CD4-positive, alpha-beta memory T cell (primary cell): ENCODE data around the gene TFF3. TPM values are rescaled to one million over a fixed set of nuclear protein-coding genes. Genes with fewer than 3 reads are reported as not detected.

Source experiments
- CTCF ChIA-PET: fragments of 350-600 bp; sonication (Branson Sonifier 250); formaldehyde crosslinking; loops from one replicate; lab custom pipeline; 2021; ENCODE audit warnings: inconsistent platforms; ENCODE audit not compliant: partially characterized antibody; lab: Charles Lee
- POLR2A ChIA-PET: fragments of 350-600 bp; sonication (Branson Sonifier 250); formaldehyde crosslinking; loops from one replicate; lab custom pipeline; 2021; ENCODE audit not compliant: partially characterized antibody; lab: Charles Lee
- DNase-seq, 5 donors: peaks; one replicate each; pipeline versions ENCODE4 v3.0.0 to v3.0.0-alpha.2; 2020 to 2022; ENCODE audit warnings: mixed read lengths in 1 of 5
- H3K27ac ChIP-seq: one replicate; pipeline ENCODE4 v1.7.0; 2013; ENCODE audit warnings: low read depth, low read length
- H3K27me3 ChIP-seq: 2 replicates; pipeline ENCODE4 v1.7.0; 2013; ENCODE audit warnings: mild to moderate bottlenecking, low read length, moderate library complexity; ENCODE audit not compliant: insufficient read depth
- H3K36me3 ChIP-seq: 2 replicates; pipeline ENCODE4 v1.7.0; 2013; ENCODE audit warnings: mild to moderate bottlenecking, low read length, moderate library complexity; ENCODE audit not compliant: insufficient read depth
- H3K4me1 ChIP-seq: 2 replicates; pipeline ENCODE4 v1.7.0; 2013; ENCODE audit warnings: mild to moderate bottlenecking, low read length, moderate library complexity; ENCODE audit not compliant: insufficient read depth
- H3K4me3 ChIP-seq, 2 donors: one replicate each; pipeline ENCODE4 v1.7.0; 2013; ENCODE audit warnings: low read length in 2 of 2, mild to moderate bottlenecking in 1 of 2
- H3K9me3 ChIP-seq, 2 donors: one replicate each; pipeline ENCODE4 v1.7.0; 2013; ENCODE audit warnings: low read length in 2 of 2, control low read depth in 1 of 2; ENCODE audit not compliant: control insufficient read depth in 1 of 2
- H3K27ac Mint-ChIP-seq, 7 donors: one replicate each; pipeline ENCODE4 v1.8.0; 2020 to 2021; ENCODE audit warnings: mixed read lengths in 7 of 7, mild to moderate bottlenecking in 6 of 7, inconsistent platforms in 3 of 7, moderate library complexity in 3 of 7
- H3K27me3 Mint-ChIP-seq, 2 donors: one replicate each; pipeline ENCODE4 v1.8.0; 2020 to 2021; ENCODE audit warnings: mixed read lengths in 2 of 2
- H3K36me3 Mint-ChIP-seq, 2 donors: one replicate each; pipeline ENCODE4 v1.8.0; 2020 to 2021; ENCODE audit warnings: mixed read lengths in 2 of 2, inconsistent platforms in 1 of 2, mild to moderate bottlenecking in 1 of 2
- H3K4me1 Mint-ChIP-seq, 4 donors: one replicate each; pipeline ENCODE4 v1.8.0; 2020 to 2021; ENCODE audit warnings: mixed read lengths in 4 of 4, mild to moderate bottlenecking in 1 of 4
- H3K4me3 Mint-ChIP-seq, 8 donors: one replicate each; pipeline ENCODE4 v1.8.0; 2020 to 2021; ENCODE audit warnings: mixed read lengths in 8 of 8, mild to moderate bottlenecking in 7 of 8, moderate library complexity in 6 of 8, inconsistent platforms in 3 of 8
- H3K9me3 Mint-ChIP-seq, 8 donors: one replicate each; pipeline ENCODE4 v1.8.0; 2020 to 2021; ENCODE audit warnings: mixed read lengths in 8 of 8, mild to moderate bottlenecking in 5 of 8, inconsistent platforms in 3 of 8, moderate library complexity in 1 of 8
- intact Hi-C: fragments of 100-400 bp; cut with micrococcal nuclease; formaldehyde crosslinking; loops from one replicate; pipeline ENCODE4 v1.15.1; 2023
- polyA plus RNA-seq, 2 donors: library from polyadenylated mRNA; unstranded; fragments of 300-500 nt; fragmentation: Illumina TruSeq; gene quantifications; one replicate each; pipeline ENCODE4 v1.2.3, GENCODE V29; 2021
- total RNA-seq, 2 experiments: library from RNA; stranded (reverse); gene quantifications; one replicate each; pipeline ENCODE4 v1.2.3, GENCODE V29; 2021

TFF3 gene
- total and polyA plus RNA-seq, 4 experiments from 2014 or later, result not detected

DNA sequence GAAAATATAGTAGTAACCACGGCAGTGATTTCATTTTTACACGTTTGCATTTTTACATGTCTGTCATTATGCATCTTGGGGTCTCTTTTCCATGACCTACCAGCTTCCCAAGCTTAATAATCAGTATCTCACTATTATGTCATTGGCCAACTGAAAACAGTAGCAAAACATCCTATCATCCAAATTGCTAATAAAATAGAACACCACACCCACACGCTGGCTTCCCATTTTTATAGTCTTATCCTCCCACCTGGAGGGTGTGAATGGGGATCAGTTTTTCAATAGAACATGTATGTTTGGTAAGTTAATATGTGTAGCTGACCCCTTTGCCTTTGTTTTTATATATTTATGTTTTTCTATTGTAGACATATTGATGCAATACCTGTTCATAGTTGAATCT, 11.8 kb downstream of the TFF3 start:
- no peaks in the 10 kb centered on the region for H3K36me3 Mint-ChIP-seq
- no peaks in the 10 kb centered on the region for H3K9me3 Mint-ChIP-seq
- no peak overlapping the region for H3K27ac ChIP-seq
- intact Hi-C loops, result no loop called here
- POLR2A ChIA-PET, result no interaction called here
- H3K27ac Mint-ChIP-seq, result peak overlapping the region in 1 of 7 donors; percentile 48
- no peaks in the 10 kb centered on the region for H3K9me3 ChIP-seq
- peaks cover 0 to 6% of the 10 kb centered on the region in 2 donors for H3K27me3 Mint-ChIP-seq
- no peaks in the 10 kb centered on the region for H3K4me1 ChIP-seq
- H3K4me3 ChIP-seq, result no peak overlapping the region
- no peak for DNase-seq
- H3K4me3 Mint-ChIP-seq, result no peak overlapping the region
- peaks cover 0 to 16% (median 4%) of the 10 kb centered on the region in 4 donors for H3K4me1 Mint-ChIP-seq
- CTCF ChIA-PET, result no interaction called here
- no peaks in the 10 kb centered on the region for H3K36me3 ChIP-seq
- no peaks in the 10 kb centered on the region for H3K27me3 ChIP-seq

DNA sequence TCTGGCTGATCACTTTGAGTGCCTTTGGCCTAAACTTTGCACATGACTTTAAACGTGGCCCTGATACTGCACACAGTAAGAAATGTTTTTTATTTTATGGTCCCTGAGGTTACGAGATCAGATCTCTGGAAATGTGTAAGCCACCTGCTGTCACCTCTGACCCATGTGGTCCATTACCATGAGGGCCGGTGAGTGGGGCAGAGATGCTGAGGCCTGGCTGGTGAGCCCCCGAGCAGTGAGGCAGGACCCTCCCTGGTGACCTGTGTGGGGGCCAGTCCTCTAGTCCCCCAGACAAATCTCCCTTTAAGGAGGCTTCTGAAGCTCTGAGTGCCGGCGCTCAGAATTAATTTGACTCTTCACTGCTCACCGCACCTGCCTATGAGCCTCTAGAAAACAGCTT, 12.4 kb downstream of the TFF3 start:
- intact Hi-C loops, result no loop called here
- no peaks in the 10 kb centered on the region for H3K9me3 ChIP-seq
- H3K4me3 ChIP-seq, result no peak overlapping the region
- H3K27ac ChIP-seq, result no peak overlapping the region
- no peaks in the 10 kb centered on the region for H3K27me3 ChIP-seq
- Mint-ChIP-seq H3K4me3 (no peak overlapping the region), H3K36me3 (peaks cover 0 to 1% of the 10 kb centered on the region in 2 donors), H3K9me3 (no peaks in the 10 kb centered on the region), H3K4me1 (peaks cover 0 to 16% (median 4%) of the 10 kb centered on the region in 4 donors), H3K27me3 (peaks cover 0 to 6% of the 10 kb centered on the region in 2 donors), H3K27ac (peak overlapping the region in 1 of 7 donors; percentile 48)
- ChIA-PET CTCF (no interaction called here), POLR2A (no interaction called here)
- no peaks in the 10 kb centered on the region for H3K36me3 ChIP-seq
- no peak for DNase-seq
- no peaks in the 10 kb centered on the region for H3K4me1 ChIP-seq

DNA sequence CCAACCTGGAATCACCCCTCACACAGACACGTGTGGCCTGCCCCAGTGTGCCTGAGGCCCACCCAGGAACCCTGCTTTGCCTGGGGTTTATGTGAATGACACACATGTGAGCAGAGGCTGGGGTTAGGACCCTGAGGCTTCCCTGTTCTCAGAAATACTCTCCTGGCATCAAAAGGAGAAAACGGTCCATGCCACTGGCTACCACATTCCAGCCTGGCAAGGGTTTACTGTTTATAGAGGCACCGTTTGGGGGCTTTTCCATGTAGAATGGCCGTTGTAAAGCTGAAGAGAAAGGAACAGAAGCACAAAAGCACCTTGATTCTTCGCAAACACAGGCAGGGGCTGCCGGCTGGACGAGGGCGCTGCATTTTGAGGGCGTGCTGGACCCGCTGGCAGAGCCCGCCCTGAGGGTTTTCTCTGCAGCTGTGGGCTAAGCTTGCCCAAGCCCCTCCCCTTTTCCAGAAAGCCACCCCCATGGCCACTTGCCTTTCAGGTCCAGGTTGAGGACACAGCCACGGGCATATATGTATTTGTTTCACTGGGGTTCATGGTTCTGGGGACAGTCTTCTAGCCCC, 13.0 kb downstream of the TFF3 start:
- Histone ChIP-seq H3K4me1 (no peaks in the 10 kb centered on the region), H3K36me3 (no peaks in the 10 kb centered on the region), H3K27me3 (no peaks in the 10 kb centered on the region), H3K9me3 (no peaks in the 10 kb centered on the region), H3K4me3 (no peak overlapping the region), H3K27ac (no peak overlapping the region)
- intact Hi-C loops, result no loop called here
- ChIA-PET POLR2A (no interaction called here), CTCF (no interaction called here)
- Mint-ChIP-seq H3K27me3 (peaks cover 0 to 6% of the 10 kb centered on the region in 2 donors), H3K9me3 (no peaks in the 10 kb centered on the region), H3K4me1 (peaks cover 0 to 16% (median 4%) of the 10 kb centered on the region in 4 donors), H3K36me3 (peaks cover 6 to 8% of the 10 kb centered on the region in 2 donors), H3K27ac (peak overlapping the region in 1 of 7 donors; percentile 18), H3K4me3 (no peak overlapping the region)
- DNase-seq, result no peak

DNA sequence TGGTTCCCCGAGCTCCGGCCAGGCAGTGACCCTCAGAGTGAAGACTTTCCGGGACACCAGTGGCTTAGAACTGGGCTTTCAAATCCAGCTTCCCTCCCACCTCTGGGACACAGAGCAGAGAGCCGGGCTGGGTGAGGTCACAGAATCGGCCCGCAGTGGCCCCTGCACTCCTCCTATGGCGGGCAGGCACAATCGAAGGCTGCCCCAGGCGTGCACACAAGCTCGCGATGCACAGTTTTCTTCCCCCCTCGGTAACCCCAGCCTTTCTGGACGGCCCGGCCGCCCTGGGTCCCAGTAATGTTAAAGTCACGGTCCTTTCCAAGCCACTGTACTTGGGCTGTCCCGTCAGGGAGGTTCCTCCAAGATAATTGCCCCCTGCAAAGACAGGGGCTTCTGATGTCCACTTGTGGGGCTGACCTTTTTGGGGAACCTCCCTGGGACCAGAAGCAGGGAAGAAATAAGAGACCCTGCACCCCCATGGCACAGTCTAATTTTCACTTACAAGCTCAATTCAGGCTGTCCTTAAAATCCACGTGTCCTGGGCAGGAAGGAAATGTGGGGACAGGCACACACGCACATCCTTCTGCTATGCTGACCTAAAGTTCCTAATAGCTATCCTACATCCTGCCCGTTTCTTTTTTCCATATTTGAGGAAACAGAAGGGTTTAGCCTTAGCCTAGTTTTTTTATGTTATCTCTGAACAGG, 13.7 kb downstream of the TFF3 start:
- intact Hi-C loops, result no loop called here
- H3K27ac ChIP-seq, result no peak overlapping the region
- peaks cover 0 to 2% of the 10 kb centered on the region in 2 donors for H3K27me3 Mint-ChIP-seq
- no peaks in the 10 kb centered on the region for H3K4me1 ChIP-seq
- H3K27me3 ChIP-seq, result no peaks in the 10 kb centered on the region
- H3K27ac Mint-ChIP-seq, result peak overlapping the region in 1 of 7 donors; percentile 40
- H3K36me3 ChIP-seq, result no peaks in the 10 kb centered on the region
- ChIA-PET POLR2A (no interaction called here), CTCF (no interaction called here)
- peaks cover 11 to 14% of the 10 kb centered on the region in 2 donors for H3K36me3 Mint-ChIP-seq
- peaks cover 0 to 16% (median 4%) of the 10 kb centered on the region in 4 donors for H3K4me1 Mint-ChIP-seq
- H3K9me3 Mint-ChIP-seq, result no peaks in the 10 kb centered on the region
- no peak overlapping the region for H3K4me3 Mint-ChIP-seq
- DNase-seq, result no peak
- no peak overlapping the region for H3K4me3 ChIP-seq
- no peaks in the 10 kb centered on the region for H3K9me3 ChIP-seq

DNA sequence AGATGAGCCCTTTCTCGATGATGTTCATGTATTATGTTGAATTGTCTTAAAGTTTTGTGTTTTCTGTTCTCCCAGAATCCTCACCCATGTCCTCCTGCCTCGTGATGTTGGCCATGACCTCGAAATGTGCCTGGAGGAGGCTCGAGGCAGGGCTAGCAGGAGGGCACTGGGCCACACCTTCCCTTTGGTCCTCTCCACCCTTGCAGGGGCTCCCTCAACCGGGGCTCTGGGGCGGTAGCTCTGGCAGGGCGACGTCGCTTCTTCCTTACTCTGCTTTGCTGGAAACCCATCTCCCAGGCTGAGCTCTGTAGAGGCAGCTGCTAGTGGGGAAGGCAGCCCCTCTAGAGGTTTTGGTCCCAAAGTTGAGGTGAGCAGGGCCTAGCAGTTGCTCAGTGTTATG, 14.3 kb downstream of the TFF3 start:
- H3K4me1 ChIP-seq, result no peaks in the 10 kb centered on the region
- DNase-seq, result no peak
- H3K27ac Mint-ChIP-seq, result peak overlapping the region in 1 of 7 donors; percentile 40
- no peak overlapping the region for H3K27ac ChIP-seq
- ChIA-PET POLR2A (no interaction called here), CTCF (no interaction called here)
- no peaks in the 10 kb centered on the region for H3K9me3 ChIP-seq
- peaks cover 0 to 2% of the 10 kb centered on the region in 2 donors for H3K27me3 Mint-ChIP-seq
- no peaks in the 10 kb centered on the region for H3K9me3 Mint-ChIP-seq
- H3K4me3 ChIP-seq, result no peak overlapping the region
- H3K4me3 Mint-ChIP-seq, result no peak overlapping the region
- no peaks in the 10 kb centered on the region for H3K36me3 ChIP-seq
- peaks cover 0 to 16% (median 4%) of the 10 kb centered on the region in 4 donors for H3K4me1 Mint-ChIP-seq
- H3K36me3 Mint-ChIP-seq, result peaks cover 17 to 19% of the 10 kb centered on the region in 2 donors
- H3K27me3 ChIP-seq, result no peaks in the 10 kb centered on the region
- intact Hi-C loops, result no loop called here

DNA sequence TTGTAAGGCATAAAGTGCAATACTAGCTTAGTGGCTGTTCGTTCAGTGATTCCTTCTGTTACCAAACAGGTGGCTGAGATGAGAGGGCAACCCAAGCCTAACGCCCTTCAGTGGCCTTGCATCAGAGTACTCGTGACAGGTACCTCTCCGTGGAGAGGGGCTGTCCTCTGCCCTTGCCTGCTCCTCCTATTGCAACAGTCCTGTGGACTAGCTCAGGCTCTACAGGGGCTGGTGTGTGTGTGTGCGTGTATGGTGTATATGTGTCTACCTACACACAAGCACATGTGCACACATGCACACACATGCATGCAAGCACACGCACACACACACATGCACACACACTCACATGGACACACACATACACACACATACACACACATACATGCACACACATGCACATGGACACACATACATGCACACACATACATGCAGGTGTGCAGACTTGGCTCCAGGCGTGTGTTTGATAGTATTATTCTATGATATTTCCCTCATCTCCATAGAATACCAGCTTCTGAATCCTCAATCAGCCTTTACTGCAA, 15.1 kb downstream of the TFF3 start:
- Mint-ChIP-seq H3K4me1 (peaks cover 0 to 16% (median 4%) of the 10 kb centered on the region in 4 donors), H3K36me3 (peaks cover 25 to 26% of the 10 kb centered on the region in 2 donors), H3K4me3 (no peak overlapping the region), H3K27me3 (peaks cover 0 to 2% of the 10 kb centered on the region in 2 donors), H3K27ac (peak overlapping the region in 2 of 7 donors; percentile 12 to 42), H3K9me3 (no peaks in the 10 kb centered on the region)
- ChIA-PET CTCF (no interaction called here), POLR2A (no interaction called here)
- H3K4me3 ChIP-seq, result no peak overlapping the region
- H3K36me3 ChIP-seq, result no peaks in the 10 kb centered on the region
- peak in 1 of 5 donors; percentile 32 for DNase-seq
- no peaks in the 10 kb centered on the region for H3K27me3 ChIP-seq
- H3K4me1 ChIP-seq, result no peaks in the 10 kb centered on the region
- no peaks in the 10 kb centered on the region for H3K9me3 ChIP-seq
- intact Hi-C loops, result no loop called here
- H3K27ac ChIP-seq, result no peak overlapping the region

DNA sequence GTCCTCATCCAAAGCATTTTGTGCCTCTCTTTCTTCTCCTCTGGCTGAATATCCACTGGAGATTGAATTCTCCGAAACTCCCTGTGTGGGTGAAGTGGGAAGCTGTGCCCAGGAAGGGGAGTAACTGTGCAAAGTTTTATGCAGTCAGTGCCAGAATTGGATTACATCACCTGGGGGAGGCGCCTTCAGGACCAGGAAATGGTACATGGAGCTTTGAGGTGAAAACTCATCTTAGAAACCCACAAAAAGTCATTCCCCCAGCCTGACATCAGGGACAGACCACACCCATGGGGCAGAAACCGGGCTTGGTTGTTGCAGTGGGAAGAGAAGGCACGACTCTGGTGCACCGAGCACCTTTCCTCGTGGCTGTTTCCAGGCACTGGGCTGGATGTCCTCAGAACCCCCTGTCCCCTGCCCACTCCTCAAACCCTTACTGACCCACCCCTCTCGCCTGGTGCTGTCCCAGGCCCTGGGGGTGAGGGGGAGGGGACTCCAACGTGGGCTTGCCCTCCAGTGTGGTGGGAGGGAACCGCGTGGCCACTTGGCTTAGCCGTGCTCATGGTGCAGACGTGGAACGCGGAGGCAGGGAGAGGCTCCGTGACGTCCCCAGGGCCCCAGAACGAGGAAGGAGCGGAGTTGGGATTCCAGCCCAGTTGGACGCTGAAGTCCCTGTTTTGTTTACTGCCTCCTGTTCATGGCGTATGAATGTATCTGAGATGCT, 15.7 kb downstream of the TFF3 start:
- H3K9me3 Mint-ChIP-seq, result no peaks in the 10 kb centered on the region
- H3K4me3 Mint-ChIP-seq, result no peak overlapping the region
- peaks cover 0 to 2% of the 10 kb centered on the region in 2 donors for H3K27me3 Mint-ChIP-seq
- DNase-seq, result peak in 1 of 5 donors; percentile 40
- H3K4me1 Mint-ChIP-seq, result peaks cover 0 to 16% (median 4%) of the 10 kb centered on the region in 4 donors
- POLR2A ChIA-PET, result no interaction called here
- CTCF ChIA-PET, result no interaction called here
- H3K36me3 Mint-ChIP-seq, result peaks cover 28 to 33% of the 10 kb centered on the region in 2 donors
- Histone ChIP-seq H3K27me3 (no peaks in the 10 kb centered on the region), H3K36me3 (no peaks in the 10 kb centered on the region), H3K4me3 (no peak overlapping the region), H3K4me1 (no peaks in the 10 kb centered on the region), H3K9me3 (no peaks in the 10 kb centered on the region), H3K27ac (no peak overlapping the region)
- peak overlapping the region in 4 of 7 donors; percentile 17 to 42 (median 30) for H3K27ac Mint-ChIP-seq
- intact Hi-C loops, result no loop called here
